SU-DHL-6 (cell line): ENCODE data around the gene OTUD7B.

Experiments used
- H2AFZ ChIP-seq: fragments of 200-600 bp; sonication (generic); 2 replicates; pipeline ENCODE4 v1.6.1; 2014; ENCODE audit warnings: low read depth, mild to moderate bottlenecking, moderate library complexity, mixed read lengths, antibody characterized with exemption, low read length; ENCODE audit not compliant: severe bottlenecking
- H3F3A ChIP-seq: fragments of 200-600 bp; shearing (Covaris generic); 2 replicates; pipeline ENCODE4 v1.6.0; 2016; ENCODE audit warnings: antibody characterized with exemption, mild to moderate bottlenecking; ENCODE audit not compliant: insufficient read depth
- H3K27ac ChIP-seq: fragments of 200-600 bp; sonication (generic); 2 replicates; pipeline ENCODE4 v1.5.1; 2016; ENCODE audit warnings: low read depth, mild to moderate bottlenecking, low read length, moderate library complexity, mixed read lengths
- H3K27me3 ChIP-seq: fragments of 200-600 bp; sonication (generic), shearing (Covaris generic); 2 replicates; pipeline ENCODE4 v1.6.0; 2014; ENCODE audit warnings: mild to moderate bottlenecking, low read length
- H3K36me3 ChIP-seq: fragments of 200-600 bp; sonication (generic); 2 replicates; pipeline ENCODE4 v1.6.1; 2014; ENCODE audit warnings: mild to moderate bottlenecking, low read length, mixed read lengths
- H3K4me2 ChIP-seq: fragments of 300-600, 200-600 bp; shearing (Covaris generic), sonication (generic); 2 replicates; pipeline ENCODE4 v1.6.0; 2014; ENCODE audit warnings: low read length, low read depth, mild to moderate bottlenecking; ENCODE audit not compliant: poor library complexity, severe bottlenecking
- H3K4me3 ChIP-seq: fragments of 200-600 bp; sonication (generic); 2 replicates; pipeline ENCODE4 v1.5.1; 2014; ENCODE audit warnings: antibody characterized with exemption, low read length, mild to moderate bottlenecking, mixed read lengths; ENCODE audit not compliant: insufficient read depth, poor library complexity, severe bottlenecking
- H3K79me2 ChIP-seq: fragments of 200-600 bp; sonication (generic); 2 replicates; pipeline ENCODE4 v1.6.1; 2014; ENCODE audit warnings: mild to moderate bottlenecking, low read length, moderate library complexity; ENCODE audit not compliant: insufficient read depth
- H3K9ac ChIP-seq: fragments of 200-600 bp; sonication (generic); 2 replicates; pipeline ENCODE4 v1.7.0; 2014; ENCODE audit warnings: mild to moderate bottlenecking, low read length
- H3K9me2 ChIP-seq: fragments of 200-600 bp; sonication (generic); replicated peaks from 2 replicates; pipeline ENCODE4 v1.6.1; 2014; ENCODE audit warnings: low read length; ENCODE audit not compliant: insufficient read depth
- H3K9me3 ChIP-seq: fragments of 200-600 bp; sonication (generic); 2 replicates; pipeline ENCODE4 v1.6.1; 2014; ENCODE audit warnings: low read length, mixed read lengths; ENCODE audit not compliant: insufficient read depth
- H4K20me1 ChIP-seq: fragments of 200-600 bp; sonication (generic); 2 replicates; pipeline ENCODE4 v1.6.1; 2014; ENCODE audit warnings: low read depth, mild to moderate bottlenecking, antibody characterized with exemption, low read length, moderate library complexity, mixed read lengths
- EZH2phosphoT487 ChIP-seq: fragments of 200-600 bp; sonication (generic), shearing (Covaris generic); conservative IDR thresholded peaks from 2 replicates; pipeline ENCODE4 v1.6.1; 2018; ENCODE audit warnings: mild to moderate bottlenecking, antibody characterized with exemption, low read length, moderate library complexity, mixed read lengths
- TF ChIP-seq, protein P1 (sequence below): fragments of 200-600 bp; sonication (generic); IDR thresholded peaks from one replicate; pipeline ENCODE4 v1.5.1; 2017; ENCODE audit warnings: antibody characterized with exemption, mild to moderate bottlenecking, low read length, moderate library complexity; ENCODE audit not compliant: insufficient read depth, poor library complexity, severe bottlenecking

Gene OTUD7B

DNA sequence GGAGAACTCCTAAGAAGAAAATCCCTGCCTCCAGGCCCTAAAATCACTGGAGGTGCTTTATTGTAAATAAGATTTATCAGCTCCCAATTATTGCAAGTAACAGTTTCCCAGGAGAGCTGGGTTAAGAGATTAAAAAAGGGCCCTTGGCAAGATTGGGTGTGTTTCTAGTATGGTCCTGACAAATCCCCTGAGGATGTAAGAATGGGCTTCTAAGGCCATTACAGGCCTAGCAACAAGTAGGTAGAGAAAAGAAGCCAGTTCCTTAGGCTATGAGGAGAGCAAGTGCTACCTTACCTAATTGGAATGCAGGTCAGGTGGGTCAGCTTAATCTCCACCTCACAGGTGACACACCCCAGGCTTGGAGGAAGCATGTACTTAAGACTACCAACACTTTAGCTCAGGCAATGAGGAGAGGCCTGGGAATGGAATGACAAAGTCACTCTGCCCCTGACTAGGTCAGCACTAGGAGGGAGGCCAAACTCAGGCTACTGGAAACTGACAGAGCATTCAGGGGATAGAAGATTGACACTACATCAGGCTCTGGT is 6.8 kb upstream of the OTUD7B start:
- no peak overlapping the region for H3K9ac ChIP-seq
- H3K4me2 ChIP-seq = no peak overlapping the region
- no peak overlapping the region for H3K27ac ChIP-seq
- no peak overlapping the region for H2AFZ ChIP-seq
- H3F3A ChIP-seq = no peaks in the 10 kb centered on the region
- H3K9me2 ChIP-seq = no peaks in the 10 kb centered on the region
- H3K9me3 ChIP-seq = no peaks in the 10 kb centered on the region
- H4K20me1 ChIP-seq = no peaks in the 10 kb centered on the region
- H3K79me2 ChIP-seq = no peaks in the 10 kb centered on the region
- no peaks in the 10 kb centered on the region for H3K27me3 ChIP-seq
- H3K4me3 ChIP-seq = no peak overlapping the region
- no peak for TF ChIP-seq EZH2phosphoT487
- TF ChIP-seq, protein P1, sequence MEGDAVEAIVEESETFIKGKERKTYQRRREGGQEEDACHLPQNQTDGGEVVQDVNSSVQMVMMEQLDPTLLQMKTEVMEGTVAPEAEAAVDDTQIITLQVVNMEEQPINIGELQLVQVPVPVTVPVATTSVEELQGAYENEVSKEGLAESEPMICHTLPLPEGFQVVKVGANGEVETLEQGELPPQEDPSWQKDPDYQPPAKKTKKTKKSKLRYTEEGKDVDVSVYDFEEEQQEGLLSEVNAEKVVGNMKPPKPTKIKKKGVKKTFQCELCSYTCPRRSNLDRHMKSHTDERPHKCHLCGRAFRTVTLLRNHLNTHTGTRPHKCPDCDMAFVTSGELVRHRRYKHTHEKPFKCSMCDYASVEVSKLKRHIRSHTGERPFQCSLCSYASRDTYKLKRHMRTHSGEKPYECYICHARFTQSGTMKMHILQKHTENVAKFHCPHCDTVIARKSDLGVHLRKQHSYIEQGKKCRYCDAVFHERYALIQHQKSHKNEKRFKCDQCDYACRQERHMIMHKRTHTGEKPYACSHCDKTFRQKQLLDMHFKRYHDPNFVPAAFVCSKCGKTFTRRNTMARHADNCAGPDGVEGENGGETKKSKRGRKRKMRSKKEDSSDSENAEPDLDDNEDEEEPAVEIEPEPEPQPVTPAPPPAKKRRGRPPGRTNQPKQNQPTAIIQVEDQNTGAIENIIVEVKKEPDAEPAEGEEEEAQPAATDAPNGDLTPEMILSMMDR = no peak
- no peaks in the 10 kb centered on the region for H3K36me3 ChIP-seq

DNA sequence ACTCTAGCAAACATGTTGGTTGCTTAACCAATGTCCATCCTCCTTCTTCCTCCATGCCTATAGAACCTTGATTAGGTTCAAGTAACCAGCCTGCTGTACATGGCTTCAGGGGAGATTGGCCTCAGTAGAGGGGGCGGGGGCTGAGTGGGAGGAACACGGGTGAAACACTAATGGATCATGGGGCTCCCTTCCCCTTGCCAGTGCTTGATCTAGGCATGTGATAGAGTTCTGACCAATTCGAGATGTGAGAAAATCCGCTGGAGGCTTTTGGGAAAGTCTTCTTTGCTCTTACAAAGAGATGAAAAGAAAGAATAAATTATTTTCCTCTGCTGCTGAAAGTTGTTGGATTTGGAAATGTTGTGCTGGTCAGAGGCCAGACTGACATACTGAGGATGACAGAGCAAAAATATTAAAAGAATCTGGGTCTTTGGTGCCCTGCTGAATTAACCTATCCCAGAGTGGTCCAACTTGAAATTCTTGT is 5.2 kb upstream of the OTUD7B start:
- no peaks in the 10 kb centered on the region for H3K36me3 ChIP-seq
- H3F3A ChIP-seq = no peaks in the 10 kb centered on the region
- no peak overlapping the region for H3K9ac ChIP-seq
- H3K27me3 ChIP-seq = no peaks in the 10 kb centered on the region
- no peak overlapping the region for H3K4me2 ChIP-seq
- no peak overlapping the region for H3K4me3 ChIP-seq
- no peak overlapping the region for H3K27ac ChIP-seq
- H3K79me2 ChIP-seq = no peaks in the 10 kb centered on the region
- H3K9me2 ChIP-seq = no peaks in the 10 kb centered on the region
- no peak overlapping the region for H2AFZ ChIP-seq
- H4K20me1 ChIP-seq = no peaks in the 10 kb centered on the region
- no peak for TF ChIP-seq EZH2phosphoT487
- TF ChIP-seq, protein P1 = no peak
- H3K9me3 ChIP-seq = no peaks in the 10 kb centered on the region

DNA sequence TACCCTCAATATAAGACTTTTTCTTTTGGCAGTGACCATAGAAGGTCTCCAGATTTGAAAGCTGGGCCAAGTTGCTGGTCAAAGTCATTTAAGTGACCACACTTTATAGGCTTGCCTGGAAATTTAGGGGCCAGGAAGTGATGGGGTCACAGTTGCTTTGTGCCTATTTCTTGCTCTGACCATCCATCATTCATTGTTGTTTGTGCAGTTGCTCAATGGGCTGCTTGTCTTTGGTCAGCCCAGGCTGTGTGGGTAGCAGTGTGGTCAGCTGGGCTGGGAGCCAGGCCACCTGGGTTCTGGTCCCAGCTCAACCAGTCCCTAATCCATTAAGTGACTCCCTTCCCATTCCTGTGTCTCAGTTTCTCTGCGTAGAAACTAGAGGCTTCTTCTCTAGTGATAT is 2.1 kb upstream of the OTUD7B start:
- TF ChIP-seq, protein P1 = no peak
- TF ChIP-seq EZH2phosphoT487 = no peak
- Histone ChIP-seq H3K9me3 (no peaks in the 10 kb centered on the region), H3K4me2 (no peak overlapping the region), H3K36me3 (no peaks in the 10 kb centered on the region), H3K27me3 (no peaks in the 10 kb centered on the region), H2AFZ (no peak overlapping the region), H3K27ac (no peak overlapping the region), H3F3A (no peaks in the 10 kb centered on the region), H3K9me2 (no peaks in the 10 kb centered on the region), H3K79me2 (no peaks in the 10 kb centered on the region), H4K20me1 (no peaks in the 10 kb centered on the region), H3K9ac (no peak overlapping the region), H3K4me3 (no peak overlapping the region)
